HEK293T (cell line): ENCODE data around the gene KRTAP6-1.

Experiments
- SP1 ChIP-seq: fragments of 450-650 bp; IDR thresholded peaks from 2 replicates; pipeline ENCODE4 v1.6.1; 2017
- TF ChIP-seq, protein P1 (sequence below): fragments of 450-650 bp; IDR thresholded peaks from 2 replicates; pipeline ENCODE4 v1.6.1; 2016

DNA sequence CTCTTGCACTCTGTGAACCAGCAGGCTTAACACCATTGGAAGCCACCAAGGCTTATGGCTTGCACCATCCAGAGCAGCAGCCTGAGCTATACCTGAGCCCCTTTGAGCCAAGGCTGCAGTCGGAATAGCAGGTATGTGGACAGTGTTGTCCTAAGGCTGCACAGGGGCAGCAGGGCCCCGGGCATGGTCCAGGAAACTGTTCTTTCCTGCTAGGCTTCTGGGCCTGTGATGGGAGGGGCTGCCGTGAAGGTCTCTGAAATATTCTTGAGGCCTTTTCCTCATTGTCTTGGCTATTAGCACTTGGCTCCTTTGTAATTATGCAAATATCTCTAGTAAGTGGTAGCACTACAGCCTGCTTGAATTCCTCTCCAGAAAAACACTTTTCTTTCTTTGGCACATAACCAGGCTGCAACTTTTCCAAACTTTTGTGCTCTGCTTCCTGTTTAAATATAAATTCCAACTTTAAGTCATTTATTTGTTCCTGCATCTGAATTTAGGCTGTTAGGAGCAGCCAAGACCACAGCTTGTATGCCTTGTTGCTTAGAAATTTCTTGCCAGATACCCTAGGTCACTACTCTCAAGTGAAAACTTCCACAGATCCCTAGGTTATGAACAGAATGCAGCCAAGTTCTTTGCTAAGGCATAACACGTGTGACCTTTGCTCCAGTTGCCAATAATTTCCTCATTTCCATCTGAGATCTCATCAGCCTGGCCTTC, 11.9 kb upstream of the KRTAP6-1 start:
- TF ChIP-seq, protein P1, sequence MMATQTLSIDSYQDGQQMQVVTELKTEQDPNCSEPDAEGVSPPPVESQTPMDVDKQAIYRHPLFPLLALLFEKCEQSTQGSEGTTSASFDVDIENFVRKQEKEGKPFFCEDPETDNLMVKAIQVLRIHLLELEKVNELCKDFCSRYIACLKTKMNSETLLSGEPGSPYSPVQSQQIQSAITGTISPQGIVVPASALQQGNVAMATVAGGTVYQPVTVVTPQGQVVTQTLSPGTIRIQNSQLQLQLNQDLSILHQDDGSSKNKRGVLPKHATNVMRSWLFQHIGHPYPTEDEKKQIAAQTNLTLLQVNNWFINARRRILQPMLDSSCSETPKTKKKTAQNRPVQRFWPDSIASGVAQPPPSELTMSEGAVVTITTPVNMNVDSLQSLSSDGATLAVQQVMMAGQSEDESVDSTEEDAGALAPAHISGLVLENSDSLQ: no peak
- TF ChIP-seq SP1: no peak
